ENCODE data around the gene KLHDC7A. TPM values are rescaled to one million over a fixed set of nuclear protein-coding genes. Genes with fewer than 3 reads are reported as not detected.

KLHDC7A gene
- total RNA-seq (not detected), polyA plus RNA-seq (not detected)

DNA sequence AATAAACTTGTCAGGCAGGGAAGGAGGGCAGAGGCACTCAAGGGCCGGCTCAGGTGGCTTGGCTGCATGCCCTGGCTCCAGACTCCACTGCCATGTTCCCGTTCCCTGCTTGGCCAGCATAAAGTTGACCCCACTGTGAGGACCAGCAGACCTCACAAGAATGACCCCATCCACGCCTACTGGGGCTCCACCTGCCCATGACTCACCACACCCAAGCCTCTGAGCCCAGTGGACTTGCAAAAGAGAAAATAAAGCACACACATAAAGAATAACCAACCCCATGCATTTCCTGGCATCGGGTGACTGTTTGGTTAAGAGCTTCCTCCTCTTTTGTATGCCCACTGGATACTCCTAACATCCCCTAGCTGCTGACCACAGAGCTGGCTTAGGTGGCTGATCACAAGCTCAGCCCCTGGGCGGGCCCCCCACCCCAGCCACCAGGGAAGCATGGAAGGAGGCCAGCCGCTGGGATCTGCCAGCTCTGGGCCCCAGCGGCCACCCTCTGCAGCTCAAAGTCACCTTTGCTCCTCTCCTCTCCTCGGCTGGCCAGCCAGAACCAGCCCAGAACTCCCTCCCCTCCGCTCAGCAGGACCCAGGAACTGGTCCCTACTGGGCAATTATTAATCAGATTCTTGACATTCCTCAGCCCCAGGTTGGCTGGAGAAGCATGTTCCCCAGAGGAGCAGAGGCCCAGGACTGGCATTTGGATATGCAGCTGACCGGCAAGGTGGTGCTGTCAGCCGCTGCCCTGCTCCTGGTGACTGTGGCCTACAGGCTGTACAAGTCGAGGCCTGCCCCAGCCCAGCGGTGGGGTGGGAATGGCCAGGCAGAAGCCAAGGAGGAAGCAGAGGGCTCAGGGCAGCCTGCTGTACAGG lies at the start of gene KLHDC7A:
Gene KLHDC7A (plus strand): TSS at position 616 of the 875 bp plus-strand sequence. CDS start 52 bp downstream, at position 668.
- Histone ChIP-seq H3K9me3 (ENCODE audit: low read length) (no peaks in the 10 kb centered on the region), H3K27ac (ENCODE audit: low read depth, low read length) (no peak within 1 kb of the TSS), H3K36me3 (ENCODE audit: insufficient read depth, low read length) (no peaks in the 10 kb centered on the region), H3K4me3 (ENCODE audit: low read length) (no peak within 1 kb of the TSS), H3K4me1 (ENCODE audit: insufficient read depth, low read length) (no peaks in the 10 kb centered on the region), H3K27me3 (ENCODE audit: insufficient read depth, low read length, poor library complexity, severe bottlenecking) (no peaks in the 10 kb centered on the region)
- H3K27ac Mint-ChIP-seq, result no peak within 1 kb of the TSS
- ChIA-PET CTCF (no interaction called here), POLR2A (no interaction called here)
- H3K27me3 Mint-ChIP-seq, result peaks cover 8 to 19% of the 10 kb centered on the region in 2 donors
- no peaks in the 10 kb centered on the region for H3K36me3 Mint-ChIP-seq
- peaks cover 0 to 12% (median 0%) of the 10 kb centered on the region in 3 donors for H3K4me1 Mint-ChIP-seq
- no peaks in the 10 kb centered on the region for H3K9me3 Mint-ChIP-seq
- DNase-seq, result no peak
- H3K4me3 Mint-ChIP-seq, result no peak within 1 kb of the TSS

DNA sequence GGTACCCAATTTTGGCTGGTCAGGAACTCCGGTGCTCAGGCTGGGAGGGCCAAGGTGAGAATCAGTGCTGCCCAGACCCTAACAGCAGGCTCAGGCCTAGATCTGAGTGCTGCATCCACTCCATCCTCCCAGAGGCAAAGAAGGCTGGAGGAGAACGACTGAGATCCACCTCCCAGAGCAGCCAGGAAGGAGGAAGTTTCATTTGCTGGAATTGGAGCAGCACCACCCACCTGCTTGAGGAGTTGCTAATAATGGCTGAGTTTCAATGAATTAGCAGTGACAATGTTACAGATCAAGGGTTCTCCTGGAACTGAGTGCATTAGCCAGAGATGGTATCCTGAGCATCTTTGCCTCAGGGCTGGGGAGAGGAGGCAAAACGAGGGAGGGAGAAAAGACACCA lies 46.7 kb upstream of the KLHDC7A start:
- no peak for DNase-seq
- H3K36me3 ChIP-seq (ENCODE audit: insufficient read depth, low read length), result no peaks in the 10 kb centered on the region
- no peaks in the 10 kb centered on the region for H3K4me1 ChIP-seq (ENCODE audit: insufficient read depth, low read length)
- Mint-ChIP-seq H3K9me3 (peaks cover 0 to 15% (median 5%) of the 10 kb centered on the region in 5 donors), H3K27me3 (peaks cover 10 to 42% of the 10 kb centered on the region in 2 donors), H3K4me3 (no peak overlapping the region), H3K4me1 (no peaks in the 10 kb centered on the region), H3K27ac (no peak overlapping the region), H3K36me3 (no peaks in the 10 kb centered on the region)
- ChIA-PET POLR2A (no interaction called here), CTCF (no interaction called here)
- H3K27ac ChIP-seq (ENCODE audit: low read depth, low read length), result no peak overlapping the region
- H3K27me3 ChIP-seq (ENCODE audit: insufficient read depth, low read length, poor library complexity, severe bottlenecking), result no peaks in the 10 kb centered on the region
- H3K4me3 ChIP-seq (ENCODE audit: low read length), result no peak overlapping the region
- H3K9me3 ChIP-seq (ENCODE audit: low read length), result no peaks in the 10 kb centered on the region

- H3K36me3 ChIP-seq (ENCODE audit: insufficient read depth, low read length), result no peaks in the 10 kb centered on the region
- no peak for DNase-seq
- Mint-ChIP-seq H3K36me3 (no peaks in the 10 kb centered on the region), H3K27ac (no peak overlapping the region), H3K4me1 (no peaks in the 10 kb centered on the region), H3K4me3 (no peak overlapping the region), H3K27me3 (peaks cover 13 to 27% of the 10 kb centered on the region in 2 donors), H3K9me3 (peaks cover 0 to 10% (median 2%) of the 10 kb centered on the region in 5 donors)
- no peak overlapping the region for H3K27ac ChIP-seq (ENCODE audit: low read depth, low read length)
- no peak overlapping the region for H3K4me3 ChIP-seq (ENCODE audit: low read length)
- H3K27me3 ChIP-seq (ENCODE audit: insufficient read depth, low read length, poor library complexity, severe bottlenecking), result no peaks in the 10 kb centered on the region
- H3K9me3 ChIP-seq (ENCODE audit: low read length), result no peaks in the 10 kb centered on the region
- H3K4me1 ChIP-seq (ENCODE audit: insufficient read depth, low read length), result no peaks in the 10 kb centered on the region
- ChIA-PET CTCF (no interaction called here), POLR2A (no interaction called here)
Observed at GRCh38 chr1:18440385-18441226, 40.1 kb upstream of the KLHDC7A start.

DNA sequence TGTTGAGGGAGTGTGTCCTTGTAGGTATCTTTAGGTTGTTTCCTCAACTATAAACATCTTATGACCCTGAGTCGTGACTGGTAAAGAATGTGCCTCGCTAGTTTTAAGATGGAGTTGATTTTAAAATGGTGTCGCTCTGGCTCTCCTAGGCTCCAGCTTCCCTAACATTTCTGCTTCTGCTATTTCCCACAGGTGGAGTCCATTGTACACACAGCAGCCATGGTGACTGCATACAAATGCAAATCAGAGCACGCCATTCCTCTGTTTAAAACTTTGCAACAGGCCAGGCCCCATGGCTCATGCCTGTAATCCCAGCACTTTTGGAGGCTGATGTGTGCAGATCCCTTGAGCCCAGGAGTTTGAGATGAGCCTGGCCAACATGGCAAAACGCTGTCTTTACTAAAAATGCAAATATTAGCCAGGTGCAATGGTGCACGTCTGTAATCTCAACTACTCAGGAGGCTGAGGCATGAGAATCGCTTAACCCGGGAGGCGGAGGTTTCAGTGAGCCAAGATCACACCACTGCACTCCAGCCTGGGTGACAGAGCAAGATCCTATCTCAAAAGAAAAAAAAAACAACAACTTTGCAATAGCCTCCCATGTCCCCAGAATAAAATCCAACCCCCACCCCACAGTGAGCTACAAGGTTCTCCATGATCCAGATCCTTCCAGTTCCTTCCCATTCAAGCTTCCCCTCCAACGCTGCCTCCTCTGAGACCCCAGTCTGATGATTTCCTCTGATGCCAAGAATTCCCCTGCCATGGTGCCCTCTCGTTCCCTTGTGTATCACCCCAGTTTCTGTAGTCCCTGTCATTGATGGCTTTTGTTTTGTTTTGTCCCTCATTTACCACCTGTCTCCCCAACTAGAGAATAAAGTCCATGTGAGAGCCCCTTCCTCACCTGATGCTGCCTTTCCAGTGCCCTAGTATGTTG lies 36.9 kb upstream of the KLHDC7A start:
- no peak overlapping the region for H3K4me3 ChIP-seq (ENCODE audit: low read length)
- Mint-ChIP-seq H3K4me1 (no peaks in the 10 kb centered on the region), H3K9me3 (peaks cover 0 to 2% (median 0%) of the 10 kb centered on the region in 5 donors), H3K36me3 (no peaks in the 10 kb centered on the region), H3K27me3 (peaks cover 18 to 21% of the 10 kb centered on the region in 2 donors), H3K4me3 (no peak overlapping the region), H3K27ac (no peak overlapping the region)
- no peaks in the 10 kb centered on the region for H3K9me3 ChIP-seq (ENCODE audit: low read length)
- no peaks in the 10 kb centered on the region for H3K4me1 ChIP-seq (ENCODE audit: insufficient read depth, low read length)
- ChIA-PET CTCF (no interaction called here), POLR2A (no interaction called here)
- no peak for DNase-seq
- no peaks in the 10 kb centered on the region for H3K36me3 ChIP-seq (ENCODE audit: insufficient read depth, low read length)
- H3K27ac ChIP-seq (ENCODE audit: low read depth, low read length), result no peak overlapping the region
- H3K27me3 ChIP-seq (ENCODE audit: insufficient read depth, low read length, poor library complexity, severe bottlenecking), result no peaks in the 10 kb centered on the region

DNA sequence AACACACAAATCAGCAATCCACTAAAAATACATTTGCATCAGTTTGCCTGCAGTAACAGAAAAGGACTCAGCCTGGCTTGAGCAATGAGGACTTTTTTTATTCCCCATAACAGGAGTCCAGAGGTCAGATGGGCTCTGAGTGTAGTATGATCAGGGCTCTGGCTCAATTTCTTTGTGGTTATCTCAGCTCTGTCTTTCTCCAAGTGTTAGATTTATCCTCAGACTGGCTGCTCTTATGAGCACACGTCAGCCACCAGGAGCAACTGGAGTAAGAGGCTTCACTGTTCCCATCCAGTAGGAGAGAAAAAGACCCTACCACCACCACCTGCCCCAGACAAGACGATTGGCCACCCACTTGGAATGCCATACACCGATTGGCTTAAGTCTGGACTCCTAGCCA lies 36.2 kb upstream of the KLHDC7A start:
- Mint-ChIP-seq H3K9me3 (peaks cover 0 to 2% (median 0%) of the 10 kb centered on the region in 5 donors), H3K27ac (no peak overlapping the region), H3K4me3 (no peak overlapping the region), H3K36me3 (no peaks in the 10 kb centered on the region), H3K27me3 (peaks cover 18 to 24% of the 10 kb centered on the region in 2 donors), H3K4me1 (no peaks in the 10 kb centered on the region)
- Histone ChIP-seq H3K27me3 (ENCODE audit: insufficient read depth, low read length, poor library complexity, severe bottlenecking) (no peaks in the 10 kb centered on the region), H3K36me3 (ENCODE audit: insufficient read depth, low read length) (no peaks in the 10 kb centered on the region), H3K4me3 (ENCODE audit: low read length) (no peak overlapping the region), H3K4me1 (ENCODE audit: insufficient read depth, low read length) (no peaks in the 10 kb centered on the region), H3K27ac (ENCODE audit: low read depth, low read length) (no peak overlapping the region), H3K9me3 (ENCODE audit: low read length) (no peaks in the 10 kb centered on the region)
- DNase-seq, result no peak
- ChIA-PET POLR2A (no interaction called here), CTCF (no interaction called here)

DNA sequence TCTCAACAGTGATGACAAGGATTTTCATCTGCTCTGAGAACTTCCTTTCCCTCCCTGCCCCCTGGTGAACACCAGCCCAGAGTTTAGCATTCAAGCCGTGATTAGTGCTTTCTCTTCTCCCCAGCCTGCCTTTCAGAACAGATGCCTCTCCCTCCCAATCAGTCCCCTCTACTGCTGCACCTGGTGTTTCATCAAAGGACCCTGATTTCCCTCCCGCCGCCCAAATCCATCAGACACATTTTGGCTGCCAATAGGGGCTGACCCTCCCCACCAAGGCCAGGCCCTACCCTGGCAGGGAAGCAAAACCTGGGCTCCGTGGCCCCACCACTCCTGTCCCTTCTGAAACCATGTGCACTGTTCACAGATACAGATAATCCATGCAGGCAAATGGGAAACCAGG lies 34.0 kb upstream of the KLHDC7A start:
- Histone ChIP-seq H3K27ac (ENCODE audit: low read depth, low read length) (no peak overlapping the region), H3K27me3 (ENCODE audit: insufficient read depth, low read length, poor library complexity, severe bottlenecking) (no peaks in the 10 kb centered on the region), H3K4me1 (ENCODE audit: insufficient read depth, low read length) (no peaks in the 10 kb centered on the region), H3K9me3 (ENCODE audit: low read length) (no peaks in the 10 kb centered on the region), H3K4me3 (ENCODE audit: low read length) (no peak overlapping the region), H3K36me3 (ENCODE audit: insufficient read depth, low read length) (no peaks in the 10 kb centered on the region)
- ChIA-PET CTCF (no interaction called here), POLR2A (no interaction called here)
- no peaks in the 10 kb centered on the region for H3K36me3 Mint-ChIP-seq
- no peaks in the 10 kb centered on the region for H3K4me1 Mint-ChIP-seq
- H3K27me3 Mint-ChIP-seq, result peaks cover 9 to 18% of the 10 kb centered on the region in 2 donors
- no peak overlapping the region for H3K4me3 Mint-ChIP-seq
- DNase-seq, result no peak
- peaks cover 0 to 3% (median under 1%) of the 10 kb centered on the region in 5 donors for H3K9me3 Mint-ChIP-seq
- H3K27ac Mint-ChIP-seq, result no peak overlapping the region

DNA sequence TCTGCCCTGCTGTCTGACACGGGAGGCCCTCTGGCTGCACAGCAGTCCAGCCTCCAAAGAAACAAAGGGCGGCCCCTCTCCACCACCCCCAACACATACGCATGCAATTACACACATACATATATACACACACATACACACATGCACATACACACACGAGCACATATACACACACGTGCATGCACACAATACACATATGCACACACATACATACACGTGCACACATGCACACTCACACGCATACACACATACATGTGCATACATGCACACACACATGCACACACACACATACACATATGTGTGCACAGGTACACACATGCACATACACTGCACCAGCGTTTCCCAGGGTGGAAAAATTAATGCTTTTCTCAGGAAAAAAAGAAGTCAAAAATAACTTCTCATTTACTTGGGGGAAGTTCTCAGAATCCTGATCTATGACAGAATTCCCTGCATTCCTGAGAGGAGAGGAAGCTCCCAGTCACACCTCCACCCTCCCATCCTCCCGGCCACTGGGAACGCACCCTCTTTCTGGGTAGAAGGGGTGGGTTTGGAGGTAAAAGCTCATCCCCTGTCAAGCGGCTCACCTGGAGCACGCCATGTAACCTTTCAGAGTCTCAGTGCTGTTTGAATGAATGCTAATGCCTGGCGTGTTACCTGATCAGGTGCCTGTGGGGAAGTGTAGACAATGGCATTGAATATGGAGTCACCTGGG lies 33.1 kb upstream of the KLHDC7A start:
- Mint-ChIP-seq H3K4me1 (no peaks in the 10 kb centered on the region), H3K27me3 (peaks cover 9 to 18% of the 10 kb centered on the region in 2 donors), H3K27ac (no peak overlapping the region), H3K9me3 (peaks cover 2 to 4% (median 2%) of the 10 kb centered on the region in 5 donors), H3K36me3 (no peaks in the 10 kb centered on the region), H3K4me3 (no peak overlapping the region)
- Histone ChIP-seq H3K4me3 (ENCODE audit: low read length) (no peak overlapping the region), H3K27me3 (ENCODE audit: insufficient read depth, low read length, poor library complexity, severe bottlenecking) (no peaks in the 10 kb centered on the region), H3K4me1 (ENCODE audit: insufficient read depth, low read length) (no peaks in the 10 kb centered on the region), H3K36me3 (ENCODE audit: insufficient read depth, low read length) (no peaks in the 10 kb centered on the region), H3K27ac (ENCODE audit: low read depth, low read length) (no peak overlapping the region), H3K9me3 (ENCODE audit: low read length) (no peaks in the 10 kb centered on the region)
- CTCF ChIA-PET, result no interaction called here
- POLR2A ChIA-PET, result no interaction called here
- DNase-seq, result no peak

Data from CD8-positive, alpha-beta memory T cell (primary cell).